ENCODE measurements around the gene ELAC2.

ELAC2 gene

GRCh38 chr17:13016881-13017654 lies 759 bp downstream of the ELAC2 start:
- DNase-seq = no peak

- DNase-seq = no peak
Observed at GRCh38 chr17:13014801-13015200, 3.0 kb downstream of the ELAC2 start.

GRCh38 chr17:13010959-13011358 lies 6.9 kb downstream of the ELAC2 start:
- no peak for DNase-seq

- DNase-seq = no peak
Observed at GRCh38 chr17:13008461-13008860, 9.4 kb downstream of the ELAC2 start.

DNA sequence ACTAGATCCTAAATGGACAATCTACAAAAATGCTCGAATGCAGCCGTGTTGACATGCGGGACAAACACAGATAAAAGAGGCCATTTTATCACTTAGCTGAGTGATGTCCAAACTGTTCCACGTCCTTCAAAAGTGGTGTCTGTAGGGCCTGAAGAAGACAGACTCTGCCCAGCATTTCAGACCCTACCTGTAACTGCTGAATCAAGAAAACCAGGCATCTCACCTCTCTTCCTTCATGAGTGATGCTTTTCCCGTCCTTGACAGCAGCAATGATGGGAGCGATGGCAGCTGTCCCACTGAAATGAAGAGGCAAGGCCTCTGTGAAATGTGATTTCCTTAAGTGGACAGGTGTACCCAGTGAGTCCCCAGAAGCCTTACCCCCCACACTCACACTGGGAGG lies 12.3 kb downstream of the ELAC2 start:
- DNase-seq = no peak

DNA sequence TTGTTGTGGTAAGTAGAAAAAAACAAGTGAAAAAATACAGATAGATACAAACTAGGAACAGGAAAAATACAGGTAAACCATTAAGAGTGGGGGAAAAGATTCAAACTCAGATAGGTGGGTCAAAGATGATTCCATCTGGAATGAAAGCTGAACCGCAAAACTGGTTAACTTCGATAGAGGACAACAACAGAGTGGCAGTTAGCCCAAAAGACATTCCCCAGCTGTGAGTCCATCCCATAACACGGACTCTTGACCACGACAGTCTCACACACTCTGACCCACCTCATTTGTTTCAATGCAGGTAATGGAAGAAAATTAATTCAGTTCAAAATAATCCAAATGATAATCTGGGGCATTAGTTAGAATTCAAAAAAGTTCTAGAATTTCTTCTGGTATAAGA lies 13.5 kb downstream of the ELAC2 start:
- no peak for DNase-seq

- DNase-seq = no peak
Observed at GRCh38 chr17:13003927-13004326, 13.9 kb downstream of the ELAC2 start.

DNA sequence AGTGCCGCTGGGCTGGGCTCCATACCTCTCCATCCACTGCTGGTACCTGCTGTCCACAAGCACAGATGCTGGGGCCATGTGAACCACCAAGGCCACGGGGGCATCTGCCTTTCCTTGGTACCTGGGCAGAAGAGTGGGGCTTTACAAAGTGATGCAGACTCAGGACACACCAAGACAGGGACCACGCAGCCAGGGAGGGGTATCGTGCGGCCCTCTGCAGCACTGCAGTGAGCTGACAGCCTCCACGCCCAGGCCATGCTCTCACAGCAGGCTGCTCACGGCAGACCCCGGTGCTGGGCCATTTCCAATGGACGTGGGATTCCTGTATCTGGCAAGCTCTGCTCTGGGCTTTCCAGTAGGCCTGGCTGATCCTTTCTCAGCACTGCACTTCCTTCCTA lies 14.4 kb downstream of the ELAC2 start:
- no peak for DNase-seq

DNA sequence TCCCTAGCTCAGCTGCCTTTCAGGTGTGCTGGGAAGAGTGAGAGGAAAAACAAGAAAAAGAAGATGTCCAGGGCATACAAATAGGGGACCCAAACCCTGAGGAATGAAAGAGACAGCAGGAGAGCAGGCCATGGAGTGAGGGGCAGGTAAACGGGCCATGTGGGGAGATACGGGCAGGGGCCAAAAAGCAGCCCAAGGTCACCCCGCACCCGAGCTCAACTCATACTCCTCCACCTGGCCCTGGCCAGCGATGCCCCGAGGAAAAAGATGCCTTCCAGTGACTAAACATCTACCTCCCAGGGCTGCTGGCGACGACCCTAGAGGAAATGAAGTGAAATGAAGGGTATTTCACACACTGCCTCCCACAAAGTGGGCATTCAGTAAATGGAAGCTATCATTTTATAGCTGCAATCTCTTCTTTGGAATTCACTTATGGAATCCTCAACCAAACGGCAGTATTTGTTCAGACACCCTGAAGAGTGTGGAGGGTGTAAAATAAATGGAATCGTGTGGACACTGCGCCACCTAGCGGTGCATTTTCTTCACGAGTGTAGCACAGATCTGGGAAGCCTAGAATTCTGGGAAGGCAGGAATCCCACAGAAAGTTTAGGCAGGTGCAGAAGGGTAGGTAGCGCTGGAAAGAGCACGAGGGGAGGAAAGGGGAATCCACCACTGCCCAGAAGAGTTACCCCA lies 14.9 kb downstream of the ELAC2 start:
- no peak for DNase-seq

DNA sequence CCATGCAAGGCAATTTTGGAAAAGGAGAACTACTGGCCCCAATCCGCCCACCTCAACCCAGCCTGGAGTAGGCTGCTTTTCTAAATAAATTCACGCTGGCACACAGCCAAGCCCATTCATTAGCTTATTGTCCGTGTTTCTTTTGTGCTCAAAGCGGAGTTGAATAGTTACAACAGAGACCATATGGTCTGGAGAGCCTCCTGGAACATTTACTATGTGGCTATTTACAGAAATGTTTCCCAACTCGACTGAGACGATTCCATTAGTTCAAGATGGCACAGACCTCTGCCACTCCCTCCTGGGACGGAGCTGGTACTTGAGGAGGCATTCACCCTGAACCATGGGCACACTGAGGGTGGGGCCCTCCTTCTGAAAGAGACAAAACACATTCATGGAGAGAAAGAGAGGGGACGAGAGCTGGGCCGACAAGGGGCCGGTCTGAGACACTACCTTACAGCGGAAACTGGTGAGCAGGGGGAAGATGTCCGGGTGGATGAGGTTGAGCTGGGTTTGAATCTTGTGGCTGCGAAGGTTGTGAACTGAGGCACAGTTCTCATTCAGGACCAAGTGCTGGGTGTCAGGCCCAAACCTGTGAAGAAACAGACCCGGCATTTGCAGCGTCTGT lies 15.7 kb downstream of the ELAC2 start:
- no peak for DNase-seq

GRCh38 chr17:13000561-13000960 lies 17.3 kb downstream of the ELAC2 start:
- no peak for DNase-seq

DNA sequence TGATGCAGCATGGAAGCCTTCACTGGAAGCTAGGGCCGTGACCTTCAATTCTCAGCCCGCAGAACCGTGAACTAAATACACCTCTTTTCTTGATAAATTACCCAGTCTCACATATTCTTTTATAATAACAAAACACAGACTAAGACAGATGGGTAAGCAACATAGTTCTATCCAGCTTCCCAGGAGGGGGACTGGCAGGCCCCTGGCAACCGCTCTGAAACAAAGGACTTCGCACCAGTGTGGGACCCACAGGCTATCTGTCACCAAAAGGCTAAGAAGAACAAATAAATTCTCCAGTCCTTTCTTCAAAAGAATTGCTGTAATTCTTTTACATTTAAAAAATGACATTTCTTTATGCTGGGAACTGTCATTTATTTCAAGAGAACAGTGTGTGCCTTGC lies 19.0 kb downstream of the ELAC2 start:
- no peak for DNase-seq

DNA sequence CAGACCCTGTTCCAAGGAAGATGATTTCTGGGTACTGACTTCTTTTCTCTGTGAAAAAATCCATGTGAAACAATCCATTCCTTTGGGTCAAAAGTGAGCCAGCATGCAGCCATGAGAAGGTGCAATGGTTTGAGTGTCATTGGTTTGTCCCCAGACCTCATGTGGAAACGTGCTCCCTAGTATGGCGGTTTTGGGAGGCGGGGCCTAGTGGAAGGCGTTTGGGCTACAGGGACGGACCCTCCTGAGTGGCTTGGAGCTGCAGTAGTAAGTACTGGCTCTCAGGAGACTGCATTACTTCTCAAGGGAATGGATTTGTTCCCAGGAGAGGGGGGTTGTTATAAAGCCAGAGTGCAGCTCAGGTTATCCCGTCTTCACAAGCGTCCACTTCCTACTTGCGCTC lies 19.4 kb downstream of the ELAC2 start:
- no peak for DNase-seq

GRCh38 chr17:12996941-12997340 lies 20.9 kb downstream of the ELAC2 start:
- no peak for DNase-seq

DNA sequence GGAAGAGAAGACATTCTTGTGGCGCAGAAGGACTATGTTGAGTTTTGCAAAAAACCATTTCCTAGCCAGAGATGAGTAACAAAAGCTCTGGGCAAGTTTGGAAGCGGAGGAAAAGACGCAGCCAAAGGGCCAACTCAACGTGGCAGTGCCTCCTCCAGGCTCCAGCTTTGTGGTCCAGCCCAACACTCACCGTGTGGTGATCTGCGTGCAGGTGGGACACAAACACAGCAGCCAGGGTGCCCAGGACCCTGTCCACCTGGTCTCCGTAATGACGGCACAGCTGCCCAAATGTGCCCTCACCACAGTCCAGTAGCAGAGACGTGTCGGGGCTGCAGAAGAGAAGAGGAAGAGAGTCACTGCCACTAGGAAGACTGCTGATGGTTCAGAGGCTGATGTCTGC lies 21.5 kb downstream of the ELAC2 start:
- DNase-seq = no peak

GRCh38 chr17:12995896-12996295 lies 21.9 kb downstream of the ELAC2 start:
- no peak for DNase-seq

DNA sequence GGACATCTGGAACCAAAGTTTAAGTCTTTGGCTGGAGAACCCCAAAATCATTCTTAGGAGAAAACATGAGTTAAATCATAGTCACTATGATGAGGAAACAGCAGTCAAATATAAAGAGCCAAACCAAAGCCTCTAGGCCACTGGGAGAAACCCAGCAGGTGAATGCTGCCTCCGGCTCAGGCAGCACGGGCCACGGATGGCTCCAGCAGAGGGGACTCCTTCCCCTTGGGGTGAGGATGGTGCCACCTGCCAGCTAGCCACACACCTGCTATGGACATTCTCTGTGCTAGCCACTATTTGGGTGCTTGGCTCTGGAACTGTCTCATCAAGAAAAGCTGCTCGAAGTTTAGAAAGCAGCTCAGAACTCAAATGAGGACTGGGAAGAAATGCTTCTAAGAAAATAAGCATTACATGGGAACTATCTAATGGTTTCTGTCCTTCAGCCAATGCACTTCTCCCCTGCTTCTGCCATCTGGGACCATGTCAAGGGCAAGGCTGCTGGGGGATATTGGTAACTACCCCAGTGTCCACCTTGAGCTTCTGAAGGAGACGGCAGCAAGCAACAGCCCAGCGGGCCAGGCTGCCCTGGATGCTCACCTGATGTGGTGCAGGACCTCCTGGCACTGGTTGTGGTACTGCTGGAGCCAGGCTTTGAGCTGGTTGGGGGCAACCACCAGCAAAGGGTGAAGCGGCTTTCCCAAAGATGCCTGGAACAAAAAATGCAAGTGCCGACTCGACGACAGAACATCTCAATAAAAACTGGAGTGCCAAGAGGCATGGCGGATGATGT lies 22.5 kb downstream of the ELAC2 start:
- no peak for DNase-seq

DNA sequence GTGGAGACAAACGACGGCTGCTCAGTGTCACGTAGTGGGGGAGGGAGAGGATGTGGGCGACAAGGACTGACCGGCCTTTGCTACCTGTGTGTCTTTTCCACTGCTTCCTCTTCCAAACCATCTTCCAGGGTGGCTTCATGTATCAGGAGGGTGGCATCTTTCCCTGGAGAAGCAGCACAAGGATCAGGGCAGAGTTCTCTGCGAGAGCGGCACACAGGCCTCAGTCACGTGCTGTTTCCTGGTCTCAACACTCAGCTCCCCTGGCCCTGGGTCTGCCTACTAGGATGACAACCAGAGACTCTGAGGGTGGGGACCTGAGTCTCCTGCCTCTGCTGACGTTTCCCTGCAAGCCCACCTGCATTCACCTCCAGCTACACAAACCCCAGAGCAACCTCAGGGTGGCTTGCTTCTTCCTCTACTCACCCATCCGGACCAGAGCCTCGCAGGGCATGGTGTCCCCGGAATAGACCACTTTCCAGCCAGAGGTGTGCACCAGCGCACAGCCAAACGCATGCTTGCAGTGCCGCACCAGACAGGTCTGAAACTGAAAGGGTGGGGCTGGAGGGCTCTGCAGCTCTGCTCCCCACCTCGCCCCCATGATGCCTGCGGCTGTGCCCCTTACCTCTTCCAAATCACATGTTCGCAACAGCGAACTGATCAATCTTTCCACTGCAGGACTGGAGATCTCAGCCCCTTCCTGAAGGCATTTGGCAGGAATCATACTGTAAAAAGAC lies 23.3 kb downstream of the ELAC2 start:
- no peak for DNase-seq

GRCh38 chr17:12993631-12994030 lies 24.2 kb downstream of the ELAC2 start:
- DNase-seq = no peak

- DNase-seq = no peak
Observed at GRCh38 chr17:12992676-12993075, 25.2 kb downstream of the ELAC2 start.

DNA sequence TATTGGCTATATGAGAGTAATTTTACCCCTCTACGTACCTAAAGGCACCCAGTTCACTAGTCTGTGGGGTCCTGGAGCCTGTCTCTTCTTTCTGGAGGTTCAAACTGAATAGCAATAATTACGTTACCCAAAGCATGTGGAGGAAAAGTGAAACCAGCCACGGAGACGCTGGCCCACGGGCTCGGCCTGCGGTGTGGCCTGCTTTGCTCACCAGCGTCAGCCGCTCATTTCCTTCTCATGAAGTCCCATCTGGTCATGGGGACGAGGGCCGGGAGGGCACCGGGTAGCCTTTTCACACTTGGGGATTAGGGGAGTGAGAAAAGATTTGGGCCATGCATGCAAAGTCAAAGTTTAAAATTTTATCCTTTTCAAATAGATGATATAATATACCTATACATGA lies 26.9 kb downstream of the ELAC2 start:
- DNase-seq = no peak

DNA sequence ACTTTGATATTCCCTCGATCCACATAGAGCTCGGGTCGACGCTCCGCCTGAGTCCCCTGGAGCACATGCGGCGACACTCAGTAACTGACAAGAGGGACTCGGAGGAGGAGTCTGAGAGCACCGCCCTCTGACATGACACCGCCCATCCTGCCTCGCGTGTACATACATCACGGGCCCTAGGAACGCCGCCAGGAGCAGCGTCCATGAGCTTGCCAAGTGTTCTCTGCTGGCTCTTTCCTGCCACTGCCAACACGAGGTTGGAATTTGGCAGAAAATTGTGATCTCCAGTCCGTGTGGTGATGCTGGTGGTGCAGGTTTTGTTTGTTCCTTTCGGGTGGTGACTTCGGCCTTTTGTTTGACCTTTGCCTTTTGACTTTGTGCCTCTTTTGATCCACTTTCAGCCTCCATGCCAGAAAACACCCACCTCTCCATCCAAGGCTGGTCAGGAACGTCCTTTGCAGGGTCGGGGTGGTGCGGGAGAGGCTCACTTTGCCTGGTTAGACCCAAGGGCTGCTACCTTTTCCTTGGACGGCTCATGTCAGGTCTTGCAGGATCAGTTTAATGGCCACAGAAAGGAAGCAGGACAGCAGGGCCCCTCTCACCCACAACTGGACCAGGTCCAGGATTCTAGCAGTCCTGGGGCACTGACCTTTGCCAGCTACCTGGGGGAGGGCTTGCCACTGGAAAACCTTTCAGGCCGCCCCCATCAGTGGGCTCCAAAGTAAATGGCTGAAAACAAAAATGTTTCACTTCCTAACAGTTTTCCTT lies 27.6 kb downstream of the ELAC2 start:
- DNase-seq = no peak

All from DMS 273 treated with DMSO at 0.1 percent for 48 hours (cell line).